Dedifferentiated amniotic fluid mesenchymal stem cell (primary cell): ENCODE data around the gene MAFG.

Experiments used
- DNase-seq: peaks from one replicate; pipeline ENCODE4 v3.0.0-alpha.2; 2016; ENCODE audit errors: extremely low spot score

Gene MAFG

GRCh38 chr17:81868674-81869220 is 58.8 kb downstream of the MAFG start:
- peak; percentile 58 for DNase-seq
